ENCODE results near the gene UBAC2. TPM values are rescaled to one million over a fixed set of nuclear protein-coding genes. Genes with fewer than 3 reads are reported as not detected.

UBAC2 gene
- total RNA-seq, 4 donors from 2014 or later: 51.0 to 71.5 (median 61.1) TPM

DNA sequence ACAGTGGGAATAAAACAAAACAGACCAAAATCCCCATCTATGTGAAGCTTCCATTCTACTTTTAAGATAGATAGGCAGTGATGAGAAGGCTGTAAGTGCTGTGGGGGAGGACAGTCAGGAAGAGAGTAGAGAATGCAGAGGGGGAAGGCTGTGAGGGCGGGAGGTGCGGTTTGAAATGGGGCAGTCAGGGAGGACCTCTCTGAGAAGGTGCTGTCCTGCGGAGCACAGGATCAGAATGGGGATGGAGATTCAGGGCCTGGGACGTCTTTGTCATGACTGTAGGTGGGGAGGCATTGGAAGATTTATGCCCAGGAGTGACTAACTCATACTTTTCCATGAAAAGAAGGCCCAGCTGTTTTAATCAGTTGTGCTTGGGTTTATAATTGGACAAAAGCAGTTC is 110.5 kb downstream of the UBAC2 start:
- Histone ChIP-seq H3K27ac (peak overlapping the region; percentile 71 to 79 (median 76)), H3K4me1 (peaks cover 16 to 21% of the 10 kb centered on the region in 2 donors), H3K9me3 (no peaks in the 10 kb centered on the region), H3K27me3 (no peaks in the 10 kb centered on the region), H3K36me3 (no peaks in the 10 kb centered on the region), H3K4me3 (no peak overlapping the region)
- in situ Hi-C loops (cut with MboI; ENCODE audit: low sequenced_read_pairs in 4 of 4): no loop called here
- no peak for TF ChIP-seq POLR2A (IDR thresholded peaks at IDR 0.05)
- TF ChIP-seq, protein P1, sequence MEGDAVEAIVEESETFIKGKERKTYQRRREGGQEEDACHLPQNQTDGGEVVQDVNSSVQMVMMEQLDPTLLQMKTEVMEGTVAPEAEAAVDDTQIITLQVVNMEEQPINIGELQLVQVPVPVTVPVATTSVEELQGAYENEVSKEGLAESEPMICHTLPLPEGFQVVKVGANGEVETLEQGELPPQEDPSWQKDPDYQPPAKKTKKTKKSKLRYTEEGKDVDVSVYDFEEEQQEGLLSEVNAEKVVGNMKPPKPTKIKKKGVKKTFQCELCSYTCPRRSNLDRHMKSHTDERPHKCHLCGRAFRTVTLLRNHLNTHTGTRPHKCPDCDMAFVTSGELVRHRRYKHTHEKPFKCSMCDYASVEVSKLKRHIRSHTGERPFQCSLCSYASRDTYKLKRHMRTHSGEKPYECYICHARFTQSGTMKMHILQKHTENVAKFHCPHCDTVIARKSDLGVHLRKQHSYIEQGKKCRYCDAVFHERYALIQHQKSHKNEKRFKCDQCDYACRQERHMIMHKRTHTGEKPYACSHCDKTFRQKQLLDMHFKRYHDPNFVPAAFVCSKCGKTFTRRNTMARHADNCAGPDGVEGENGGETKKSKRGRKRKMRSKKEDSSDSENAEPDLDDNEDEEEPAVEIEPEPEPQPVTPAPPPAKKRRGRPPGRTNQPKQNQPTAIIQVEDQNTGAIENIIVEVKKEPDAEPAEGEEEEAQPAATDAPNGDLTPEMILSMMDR (IDR thresholded peaks at IDR 0.05 in 4 of 5, conservative IDR thresholded peaks at IDR 0.05 in 1 of 5): no peak
- no peak for ATAC-seq
- intact Hi-C loops (cut with DNase I; ENCODE audit: low total_unique reads): loop anchor here (10.0 kb wide), 1 partner anchor 86 kb away; no protein-coding TSS in a partner anchor
- no peak for DNase-seq

DNA sequence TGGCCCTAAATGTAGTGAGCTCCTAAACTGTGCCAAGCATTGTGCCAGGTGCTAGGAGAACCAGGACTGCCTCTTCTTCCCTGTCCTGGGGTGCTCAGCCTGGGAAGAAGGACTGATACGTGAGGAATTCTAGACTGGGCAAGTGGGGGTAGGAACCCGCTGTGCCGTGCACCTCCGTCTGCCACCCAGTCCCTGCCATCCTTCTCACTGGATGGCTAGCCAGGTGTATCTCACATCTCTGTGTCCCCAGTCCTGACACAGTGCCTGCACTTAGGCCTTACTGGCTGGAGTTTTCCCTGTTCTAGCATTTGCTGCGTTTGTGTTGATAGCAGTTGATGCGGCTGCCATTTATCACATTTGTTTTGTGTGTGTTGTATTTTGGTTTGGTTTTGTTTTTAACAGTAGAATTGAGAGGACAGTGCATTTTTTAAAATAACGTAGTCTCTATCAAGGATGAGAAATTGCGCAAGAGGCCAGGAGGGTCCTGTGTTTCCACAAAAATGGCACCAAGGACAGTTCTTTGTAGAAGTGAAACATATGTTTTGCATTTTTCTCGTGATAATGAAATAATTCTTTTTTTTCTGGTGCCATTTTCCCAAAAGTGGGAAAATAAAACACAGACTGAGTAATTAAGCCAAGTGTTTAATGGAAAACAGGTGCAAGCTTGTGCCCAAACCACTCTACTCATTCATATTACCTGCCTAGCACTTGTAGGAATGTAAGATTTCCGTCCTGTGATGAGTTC is 111.3 kb downstream of the UBAC2 start:
- intact Hi-C loops (cut with DNase I; ENCODE audit: low total_unique reads) (loop anchor here (1.0 to 10.0 kb wide), 2 partner anchors 30 to 87 kb away; no protein-coding TSS in a partner anchor), in situ Hi-C loops (cut with MboI; ENCODE audit: low sequenced_read_pairs in 4 of 4) (no loop called here)
- Histone ChIP-seq H3K4me3 (no peak overlapping the region), H3K4me1 (peaks cover 16 to 21% of the 10 kb centered on the region in 2 donors), H3K9me3 (no peaks in the 10 kb centered on the region), H3K36me3 (no peaks in the 10 kb centered on the region), H3K27me3 (no peaks in the 10 kb centered on the region), H3K27ac (peak overlapping the region; percentile 71 to 79 (median 76))
- ATAC-seq: no peak
- no peak for DNase-seq
- TF ChIP-seq POLR2A (IDR thresholded peaks at IDR 0.05): no peak
- TF ChIP-seq, protein P1 (IDR thresholded peaks at IDR 0.05 in 4 of 5, conservative IDR thresholded peaks at IDR 0.05 in 1 of 5): no peak

DNA sequence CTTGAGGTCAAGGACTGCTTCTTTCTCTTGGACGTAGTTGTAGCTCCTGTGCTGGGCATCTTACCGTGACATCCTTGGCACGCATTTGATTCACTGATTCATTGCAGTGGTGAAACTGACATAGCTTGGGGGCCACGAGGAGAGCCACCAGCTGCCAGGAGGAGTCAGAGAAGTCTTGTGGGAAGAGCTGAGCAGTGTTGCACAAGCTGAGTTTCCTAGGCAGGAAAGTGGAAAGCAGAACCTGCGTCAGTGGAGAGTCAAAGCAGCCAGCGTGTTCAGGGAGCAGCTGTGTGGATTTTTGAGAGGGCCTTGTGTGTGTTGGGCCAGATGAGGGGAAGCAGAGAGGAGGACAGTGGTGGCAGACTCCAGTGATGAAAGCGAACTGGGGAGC is 111.8 kb downstream of the UBAC2 start:
- peaks cover 16 to 21% of the 10 kb centered on the region in 2 donors for H3K4me1 ChIP-seq
- no peaks in the 10 kb centered on the region for H3K27me3 ChIP-seq
- H3K9me3 ChIP-seq: no peaks in the 10 kb centered on the region
- H3K36me3 ChIP-seq: no peaks in the 10 kb centered on the region
- intact Hi-C loops (cut with DNase I; ENCODE audit: low total_unique reads) (loop anchor here (1.0 to 10.0 kb wide), 2 partner anchors 30 to 88 kb away; no protein-coding TSS in a partner anchor), in situ Hi-C loops (cut with MboI; ENCODE audit: low sequenced_read_pairs in 4 of 4) (no loop called here)
- H3K4me3 ChIP-seq: no peak overlapping the region
- DNase-seq (peak; percentile 87 to 96), ATAC-seq (peak; percentile 97)
- peak overlapping the region; percentile 71 to 79 (median 76) for H3K27ac ChIP-seq
- peak; percentile 64 for TF ChIP-seq POLR2A (IDR thresholded peaks at IDR 0.05)
- TF ChIP-seq, protein P1 (IDR thresholded peaks at IDR 0.05 in 4 of 5, conservative IDR thresholded peaks at IDR 0.05 in 1 of 5): no peak

DNA sequence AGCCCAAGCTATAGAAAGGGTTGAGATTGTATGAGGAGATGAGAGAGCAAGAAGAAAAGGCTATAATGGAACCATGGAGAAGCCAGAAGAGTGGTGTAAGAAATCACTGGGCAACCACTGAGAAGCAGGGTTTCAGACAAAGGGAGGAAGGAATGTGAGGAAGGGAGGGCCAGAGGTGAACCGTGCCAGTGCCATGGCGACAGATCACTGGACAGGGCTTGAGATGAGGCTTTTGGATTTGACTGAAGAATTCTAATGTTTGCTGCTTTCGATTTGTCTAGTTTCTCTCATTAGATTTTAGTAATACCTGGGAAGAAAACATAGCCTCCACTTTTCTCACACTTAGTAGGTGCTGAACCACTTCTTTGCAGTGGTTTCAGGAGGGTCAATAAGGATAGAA is 112.8 kb downstream of the UBAC2 start:
- Histone ChIP-seq H3K27me3 (no peaks in the 10 kb centered on the region), H3K27ac (peak overlapping the region; percentile 71 to 79 (median 76)), H3K4me1 (peaks cover 11 to 21% of the 10 kb centered on the region in 2 donors), H3K4me3 (no peak overlapping the region), H3K36me3 (peaks cover 0 to 6% of the 10 kb centered on the region in 2 donors), H3K9me3 (no peaks in the 10 kb centered on the region)
- DNase-seq (no peak), ATAC-seq (no peak)
- no peak for TF ChIP-seq POLR2A (IDR thresholded peaks at IDR 0.05)
- TF ChIP-seq, protein P1 (IDR thresholded peaks at IDR 0.05 in 4 of 5, conservative IDR thresholded peaks at IDR 0.05 in 1 of 5): no peak
- in situ Hi-C loops (cut with MboI; ENCODE audit: low sequenced_read_pairs in 4 of 4) (no loop called here), intact Hi-C loops (cut with DNase I; ENCODE audit: low total_unique reads) (loop anchor here (10.0 kb wide), 1 partner anchor 89 kb away; no protein-coding TSS in a partner anchor)
